IMR-90 (cell line): Measurements from ENCODE around the gene AVPR2. TPM values are rescaled to one million over a fixed set of nuclear protein-coding genes. Genes with fewer than 3 reads are reported as not detected.

Experiments used
- ATAC-seq: fragments of 200-7000 bp; cut with Tn5 transposase; 2 replicates; pipeline ENCODE4 v1.9.1; 2020; ENCODE audit warnings: low read depth, mild to moderate bottlenecking, moderate library complexity
- BruUV-seq: library from RNA; stranded (reverse); fragments of 400-500 nt; replicated peaks from 2 replicates; lab custom pipeline; 2021; lab: Mats Ljungman, UMichigan
- CTCF ChIA-PET: fragments of 300-600 bp; formaldehyde crosslinking; extraction: SDS; loops from one replicate; lab custom pipeline; 2021; ENCODE audit warnings: antibody characterized with exemption; lab: Yijun Ruan, JAX
- POLR2A ChIA-PET: fragments of 300-600 bp; sonication (Branson Sonifier 250); formaldehyde crosslinking; loops from one replicate; lab custom pipeline; 2022; ENCODE audit warnings: antibody characterized with exemption; ENCODE audit not compliant: unreplicated experiment; lab: Charles Lee
- DNase-seq: peaks from one replicate; pipeline ENCODE4 v3.0.0; 2013
- H2AFZ ChIP-seq: replicated peaks from 2 replicates; pipeline ENCODE3; 2013; ENCODE audit warnings: low read length, mild to moderate bottlenecking; ENCODE audit not compliant: poor library complexity
- H2AK5ac ChIP-seq: 2 replicates; pipeline ENCODE4 v1.6.1; 2013; ENCODE audit warnings: low read depth, low read length, inconsistent platforms
- H2AK9ac ChIP-seq: replicated peaks from 2 replicates; pipeline ENCODE3; 2013; ENCODE audit warnings: mild to moderate bottlenecking, low read depth, low read length, moderate library complexity; ENCODE audit not compliant: poor library complexity
- H2BK120ac ChIP-seq: 2 replicates; pipeline ENCODE4 v1.6.1; 2013; ENCODE audit warnings: low read depth, low read length, inconsistent platforms
- H2BK15ac ChIP-seq: 3 replicates; pipeline ENCODE4 v1.6.1; 2013; ENCODE audit warnings: low read depth, low read length, inconsistent platforms
- H2BK20ac ChIP-seq: 2 replicates; pipeline ENCODE4 v1.6.1; 2013; ENCODE audit warnings: low read depth, mild to moderate bottlenecking, inconsistent platforms, low read length, moderate library complexity
- H2BK5ac ChIP-seq: 2 replicates; pipeline ENCODE4 v1.6.1; 2013; ENCODE audit warnings: mild to moderate bottlenecking, low read depth, low read length, inconsistent platforms; ENCODE audit not compliant: poor library complexity, severe bottlenecking
- H3K14ac ChIP-seq: replicated peaks from 2 replicates; pipeline ENCODE4 v1.6.1; 2013; ENCODE audit warnings: low read depth, low read length, inconsistent platforms
- H3K18ac ChIP-seq: 2 replicates; pipeline ENCODE4 v1.6.1; 2013; ENCODE audit warnings: low read depth, low read length, control low read depth
- H3K23ac ChIP-seq: 2 replicates; pipeline ENCODE4 v1.6.1; 2013; ENCODE audit warnings: low read depth, low read length, inconsistent platforms
- H3K27ac ChIP-seq: 2 replicates; pipeline ENCODE4 v1.5.1; 2013; ENCODE audit warnings: mild to moderate bottlenecking, control low read depth, low read length; ENCODE audit not compliant: insufficient read depth
- H3K27me3 ChIP-seq: 2 replicates; pipeline ENCODE4 v1.6.1; 2013; ENCODE audit warnings: low read length; ENCODE audit not compliant: control insufficient read depth, insufficient read depth
- H3K36me3 ChIP-seq: 2 replicates; pipeline ENCODE4 v1.6.1; 2013; ENCODE audit warnings: low read length, mixed read lengths; ENCODE audit not compliant: control insufficient read depth, insufficient read depth
- H3K4ac ChIP-seq: 2 replicates; pipeline ENCODE4 v1.6.1; 2013; ENCODE audit warnings: low read depth, low read length, inconsistent platforms
- H3K4me1 ChIP-seq: 2 replicates; pipeline ENCODE4 v1.6.1; 2013; ENCODE audit warnings: low read length, mixed read lengths; ENCODE audit not compliant: control insufficient read depth, insufficient read depth
- H3K4me2 ChIP-seq: 2 replicates; pipeline ENCODE4 v1.6.1; 2013; ENCODE audit warnings: low read depth, mild to moderate bottlenecking, control low read depth, low read length, moderate library complexity
- H3K4me3 ChIP-seq: 2 replicates; pipeline ENCODE4 v1.5.1; 2013; ENCODE audit warnings: low read depth, mild to moderate bottlenecking, control low read depth, low read length, moderate library complexity; ENCODE audit not compliant: insufficient read depth
- H3K56ac ChIP-seq: 2 replicates; pipeline ENCODE4 v1.6.1; 2013; ENCODE audit warnings: low read length, inconsistent platforms; ENCODE audit not compliant: insufficient read depth; ENCODE audit errors: extremely low read depth
- H3K79me1 ChIP-seq, 2 experiments: 2 replicates each; pipeline ENCODE4 v1.6.1; 2013; ENCODE audit warnings: low read length in 2 of 2, inconsistent platforms in 1 of 2, low read depth in 1 of 2
- H3K9ac ChIP-seq: 2 replicates; pipeline ENCODE4 v1.6.1; 2013; ENCODE audit warnings: low read depth, low read length, control low read depth
- H3K9me1 ChIP-seq: 2 replicates; pipeline ENCODE4 v1.6.1; 2013; ENCODE audit warnings: low read length, inconsistent platforms; ENCODE audit not compliant: insufficient read depth
- H3K9me3 ChIP-seq: 2 replicates; pipeline ENCODE4 v1.6.1; 2013; ENCODE audit warnings: low read length; ENCODE audit not compliant: control insufficient read depth, insufficient read depth
- H4K20me1 ChIP-seq: 2 replicates; pipeline ENCODE4 v1.6.1; 2013; ENCODE audit warnings: low read length, inconsistent platforms; ENCODE audit not compliant: insufficient read depth
- H4K5ac ChIP-seq: 2 replicates; pipeline ENCODE4 v1.6.1; 2013; ENCODE audit warnings: mild to moderate bottlenecking, low read depth, low read length, control low read depth
- H4K8ac ChIP-seq, 2 experiments: 2 replicates each; pipeline ENCODE4 v1.6.1; 2013; ENCODE audit warnings: low read depth in 2 of 2, low read length in 2 of 2, control low read depth in 1 of 2, inconsistent platforms in 1 of 2
- H4K91ac ChIP-seq: 2 replicates; pipeline ENCODE4 v1.6.1; 2013; ENCODE audit warnings: low read depth, low read length, inconsistent platforms; ENCODE audit not compliant: insufficient read depth
- BHLHE40 ChIP-seq: fragments of 150-350 bp; IDR thresholded peaks from 2 replicates; pipeline ENCODE4 v1.6.1; 2016; ENCODE audit warnings: mild to moderate bottlenecking, low read depth, low read length
- CEBPB ChIP-seq: IDR thresholded peaks from 2 replicates; pipeline ENCODE4 v1.6.1; 2012; ENCODE audit warnings: low read depth, low read length, improper control_type of control experiment
- CHD1 ChIP-seq: IDR thresholded peaks from 2 replicates; pipeline ENCODE4 v1.6.1; 2012; ENCODE audit warnings: low read depth, low read length, improper control_type of control experiment
- CTCF ChIP-seq: conservative IDR thresholded peaks from 2 replicates; pipeline ENCODE4 v1.5.1; 2012; ENCODE audit warnings: mild to moderate bottlenecking, low read depth, low read length, improper control_type of control experiment
- FOS ChIP-seq: fragments of 150-350 bp; IDR thresholded peaks from 2 replicates; pipeline ENCODE4 v1.6.1; 2016; ENCODE audit warnings: low read depth, low read length
- MAFK ChIP-seq: IDR thresholded peaks from 2 replicates; pipeline ENCODE4 v1.6.1; 2012; ENCODE audit warnings: low read depth, low read length, improper control_type of control experiment
- MAZ ChIP-seq: IDR thresholded peaks from 2 replicates; pipeline ENCODE4 v1.6.1; 2012; ENCODE audit warnings: low read depth, mild to moderate bottlenecking, low read length, improper control_type of control experiment, moderate library complexity, borderline replicate concordance
- MXI1 ChIP-seq: IDR thresholded peaks from 2 replicates; pipeline ENCODE4 v1.6.1; 2012; ENCODE audit warnings: low read depth, mild to moderate bottlenecking, low read length, moderate library complexity, borderline replicate concordance
- NFE2L2 ChIP-seq: fragments of 150-350 bp; IDR thresholded peaks from 2 replicates; pipeline ENCODE4 v1.6.1; 2016; ENCODE audit warnings: low read depth, mild to moderate bottlenecking, low read length
- POLR2A ChIP-seq: IDR thresholded peaks from 2 replicates; pipeline ENCODE4 v1.6.1; 2012; ENCODE audit warnings: mild to moderate bottlenecking, low read depth, low read length
- RAD21 ChIP-seq: IDR thresholded peaks from 2 replicates; pipeline ENCODE4 v1.6.1; 2012; ENCODE audit warnings: low read length, improper control_type of control experiment
- RCOR1 ChIP-seq: IDR thresholded peaks from 2 replicates; pipeline ENCODE4 v1.6.1; 2012; ENCODE audit warnings: mild to moderate bottlenecking, low read length, improper control_type of control experiment; ENCODE audit not compliant: insufficient replicate concordance
- RFX5 ChIP-seq: IDR thresholded peaks from 2 replicates; pipeline ENCODE4 v1.8.0; 2012; ENCODE audit warnings: low read depth, mild to moderate bottlenecking, low read length, moderate library complexity
- WGBS, 2 experiments: methylation state at CpG; one replicate each; pipeline versions ENCODE4 v1.1.5 to v1.1.7; 2013; ENCODE audit warnings: missing lambda C conversion rate in 2 of 2; ENCODE audit not compliant: insufficient read length in 1 of 2; ENCODE audit errors: extremely low coverage in 2 of 2; 5-methylcytosine and 5-hydroxymethylcytosine counted together
- dilution Hi-C: fragments of 300-500 bp; cut with HindIII; formaldehyde crosslinking; loops from one replicate; pipeline ENCODE4 v1.14.3; 2018; ENCODE audit warnings: low sequenced_read_pairs; ENCODE audit not compliant: unreplicated experiment
- in situ Hi-C: fragments of 300-500 bp; cut with MboI; formaldehyde crosslinking; loops from 3 replicates; pipeline ENCODE4 v1.14.3; 2019; ENCODE audit warnings: low sequenced_read_pairs, inconsistent platforms, mixed read lengths
- intact Hi-C: fragments of 100-400 bp; cut with micrococcal nuclease; formaldehyde crosslinking; loops from 2 replicates; pipeline ENCODE4 v1.10.0; 2022
- polyA plus RNA-seq, 3 experiments: library from polyadenylated mRNA; depleted of rRNA; stranded (reverse); fragments of >200 nt; gene quantifications; 2 replicates each; pipeline ENCODE4 v1.2.3, GENCODE V29; 2012; ENCODE audit warnings: low replicate concordance in 1 of 3
- total RNA-seq: library from RNA; depleted of rRNA; stranded (reverse); fragments of >200 nt; gene quantifications from 2 replicates; pipeline ENCODE4 v1.2.3, GENCODE V29; 2012
- TF ChIP-seq, protein P1 (sequence below): fragments of 150-350 bp; IDR thresholded peaks from 2 replicates; pipeline ENCODE4 v1.6.1; 2016; ENCODE audit warnings: low read depth, mild to moderate bottlenecking, low read length, moderate library complexity, borderline replicate concordance
- TF ChIP-seq, protein P2 (sequence below): fragments of 150-350 bp; IDR thresholded peaks from 2 replicates; pipeline ENCODE4 v1.6.1; 2017; ENCODE audit warnings: mild to moderate bottlenecking, antibody characterized with exemption, low read length, low read depth

AVPR2 gene
- total and polyA plus RNA-seq, 2 of the 4 experiments (the other 2 are of a cell fraction) = not detected

- intact Hi-C loops (no loop called here), dilution Hi-C loops (no loop called here), in situ Hi-C loops (no loop called here)
- no peak overlapping the region for H3K18ac ChIP-seq
- H2BK15ac ChIP-seq = no peak overlapping the region
- H3K9ac ChIP-seq = no peak overlapping the region
- no peak overlapping the region for H3K4ac ChIP-seq
- ChIA-PET CTCF (no interaction called here), POLR2A (no interaction called here)
- no peak overlapping the region for H2AFZ ChIP-seq
- H3K9me3 ChIP-seq = no peaks in the 10 kb centered on the region
- no peak overlapping the region for H3K4me3 ChIP-seq
- peaks cover 3% of the 10 kb centered on the region; the same call in 1 of the 2 replicates for H3K27me3 ChIP-seq
- no TSS peak for BruUV-seq
- no peak for ATAC-seq
- no peak overlapping the region for H2AK5ac ChIP-seq
- H3K79me1 ChIP-seq = no peaks in the 10 kb centered on the region
- no peaks in the 10 kb centered on the region for H3K36me3 ChIP-seq
- H4K91ac ChIP-seq = no peak overlapping the region
- H3K27ac ChIP-seq = no peak overlapping the region
- H3K56ac ChIP-seq = no peak overlapping the region
- no peak overlapping the region for H3K14ac ChIP-seq
- no peak overlapping the region for H4K8ac ChIP-seq
- H4K5ac ChIP-seq = no peak overlapping the region
- no peaks in the 10 kb centered on the region for H3K4me1 ChIP-seq
- H3K9me1 ChIP-seq = no peaks in the 10 kb centered on the region
- no peak overlapping the region for H2BK20ac ChIP-seq
- WGBS, 2 experiments = 43% methylated on average over 5 of the region's 23 CpGs; no CpG with 5 or more reads in 1 of the 2 experiments
- H2AK9ac ChIP-seq = no peak overlapping the region
- no peak overlapping the region for H2BK120ac ChIP-seq
- no peak overlapping the region for H3K23ac ChIP-seq
- no peak for DNase-seq
- H3K4me2 ChIP-seq = no peak overlapping the region
- no peak overlapping the region for H2BK5ac ChIP-seq
- H4K20me1 ChIP-seq = no peaks in the 10 kb centered on the region
- TF ChIP-seq, protein P1, sequence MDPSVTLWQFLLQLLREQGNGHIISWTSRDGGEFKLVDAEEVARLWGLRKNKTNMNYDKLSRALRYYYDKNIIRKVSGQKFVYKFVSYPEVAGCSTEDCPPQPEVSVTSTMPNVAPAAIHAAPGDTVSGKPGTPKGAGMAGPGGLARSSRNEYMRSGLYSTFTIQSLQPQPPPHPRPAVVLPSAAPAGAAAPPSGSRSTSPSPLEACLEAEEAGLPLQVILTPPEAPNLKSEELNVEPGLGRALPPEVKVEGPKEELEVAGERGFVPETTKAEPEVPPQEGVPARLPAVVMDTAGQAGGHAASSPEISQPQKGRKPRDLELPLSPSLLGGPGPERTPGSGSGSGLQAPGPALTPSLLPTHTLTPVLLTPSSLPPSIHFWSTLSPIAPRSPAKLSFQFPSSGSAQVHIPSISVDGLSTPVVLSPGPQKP = no peak
- no peak for TF ChIP-seq CTCF
- no peak for TF ChIP-seq MAZ
- no peak for TF ChIP-seq CEBPB
- no peak for TF ChIP-seq NFE2L2
- TF ChIP-seq, protein P2, sequence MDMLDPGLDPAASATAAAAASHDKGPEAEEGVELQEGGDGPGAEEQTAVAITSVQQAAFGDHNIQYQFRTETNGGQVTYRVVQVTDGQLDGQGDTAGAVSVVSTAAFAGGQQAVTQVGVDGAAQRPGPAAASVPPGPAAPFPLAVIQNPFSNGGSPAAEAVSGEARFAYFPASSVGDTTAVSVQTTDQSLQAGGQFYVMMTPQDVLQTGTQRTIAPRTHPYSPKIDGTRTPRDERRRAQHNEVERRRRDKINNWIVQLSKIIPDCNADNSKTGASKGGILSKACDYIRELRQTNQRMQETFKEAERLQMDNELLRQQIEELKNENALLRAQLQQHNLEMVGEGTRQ = no peak
- TF ChIP-seq POLR2A = no peak
- TF ChIP-seq RAD21 = no peak
- no peak for TF ChIP-seq BHLHE40
- TF ChIP-seq MXI1 = no peak
- no peak for TF ChIP-seq RFX5
- TF ChIP-seq CHD1 = no peak
- TF ChIP-seq RCOR1 = no peak
- no peak for TF ChIP-seq FOS
- no peak for TF ChIP-seq MAFK
Measured at GRCh38 chrX:153941336-153942252, 37.1 kb downstream of the AVPR2 start.
